CD14-positive monocyte (primary cell): Measurements from ENCODE around the gene PLEKHD1. TPM values are rescaled to one million over a fixed set of nuclear protein-coding genes. Genes with fewer than 3 reads are reported as not detected.

ENCODE experiments used
- DNase-seq, 3 donors: peaks; one replicate each; pipeline ENCODE4 v3.0.0-alpha.2; 2011 to 2022
- H2AFZ ChIP-seq: 2 replicates; pipeline ENCODE4 v1.6.0; 2012; ENCODE audit warnings: mild to moderate bottlenecking, low read depth, low read length, inconsistent platforms; ENCODE audit not compliant: insufficient read depth, poor library complexity, severe bottlenecking
- H3K27ac ChIP-seq, 2 donors: 1 replicate in 1 of 2; 2 replicates in 1 of 2; pipeline ENCODE4 v1.5.1; 2012 to 2013; ENCODE audit warnings: low read length in 2 of 2, control low read depth in 1 of 2, inconsistent platforms in 1 of 2, low read depth in 1 of 2, mild to moderate bottlenecking in 1 of 2
- H3K27me3 ChIP-seq, 2 donors: one replicate each; pipeline versions ENCODE4 v1.6.0 to v1.6.1; 2011 to 2013; ENCODE audit warnings: low read length in 2 of 2; ENCODE audit not compliant: control insufficient read depth in 2 of 2, insufficient read depth in 2 of 2
- H3K36me3 ChIP-seq, 2 donors: replicated peaks in 1 of 2; 1 replicate in 1 of 2; 2 replicates in 1 of 2; pipeline versions ENCODE4 v1.5.1 to v1.6.1; 2012 to 2013; ENCODE audit warnings: low read length in 2 of 2, control low read depth in 1 of 2, inconsistent platforms in 1 of 2, mild to moderate bottlenecking in 1 of 2; ENCODE audit not compliant: insufficient read depth in 2 of 2, control insufficient read depth in 1 of 2
- H3K4me1 ChIP-seq, 2 donors: 1 replicate in 1 of 2; 2 replicates in 1 of 2; pipeline versions ENCODE4 v1.5.1 to v1.6.1; 2012 to 2013; ENCODE audit warnings: low read length in 2 of 2, control low read depth in 1 of 2, inconsistent platforms in 1 of 2, mild to moderate bottlenecking in 1 of 2, moderate library complexity in 1 of 2; ENCODE audit not compliant: insufficient read depth in 2 of 2, control insufficient read depth in 1 of 2
- H3K4me2 ChIP-seq: replicated peaks from 2 replicates; pipeline ENCODE3; 2012; ENCODE audit warnings: low read length, moderate library complexity, mild to moderate bottlenecking; ENCODE audit not compliant: poor library complexity, severe bottlenecking; ENCODE audit errors: extremely low read depth
- H3K4me3 ChIP-seq, 3 experiments: fragments of 200-600 bp in 1 of 3; sonication (generic) in 1 of 3; replicated peaks in 1 of 3; 1 replicate in 2 of 3; 2 replicates in 1 of 3; pipeline ENCODE4 v1.5.1; 2011 to 2013; ENCODE audit warnings: low read length in 3 of 3, mild to moderate bottlenecking in 3 of 3, control low read depth in 2 of 3, low read depth in 2 of 3, inconsistent platforms in 1 of 3, moderate library complexity in 1 of 3
- H3K79me2 ChIP-seq: 2 replicates; pipeline ENCODE4 v1.6.0; 2012; ENCODE audit warnings: mild to moderate bottlenecking, control low read depth, inconsistent platforms, low read length, moderate library complexity; ENCODE audit not compliant: insufficient read depth
- H3K9ac ChIP-seq: 2 replicates; pipeline ENCODE4 v1.6.0; 2017; ENCODE audit warnings: low read length, mild to moderate bottlenecking; ENCODE audit not compliant: insufficient read depth, poor library complexity, severe bottlenecking
- H3K9me3 ChIP-seq, 2 donors: replicated peaks in 1 of 2; 1 replicate in 1 of 2; 2 replicates in 1 of 2; pipeline versions ENCODE4 v1.5.1 to v1.6.1; 2012 to 2013; ENCODE audit warnings: low read length in 2 of 2, control low read depth in 1 of 2; ENCODE audit not compliant: control insufficient read depth in 1 of 2, insufficient read depth in 1 of 2
- H4K20me1 ChIP-seq: 2 replicates; pipeline ENCODE4 v1.6.0; 2012; ENCODE audit warnings: mild to moderate bottlenecking, low read length, control low read depth, moderate library complexity; ENCODE audit not compliant: insufficient read depth
- H3K27ac Mint-ChIP-seq, 7 donors: one replicate each; pipeline ENCODE4 v1.8.0; 2020; ENCODE audit warnings: mild to moderate bottlenecking in 7 of 7, mixed read lengths in 7 of 7, moderate library complexity in 6 of 7, inconsistent platforms in 2 of 7
- H3K27me3 Mint-ChIP-seq, 3 donors: one replicate each; pipeline ENCODE4 v1.8.0; 2021 to 2022; ENCODE audit warnings: low read depth in 3 of 3, mild to moderate bottlenecking in 3 of 3, mixed read lengths in 3 of 3, moderate library complexity in 3 of 3, inconsistent platforms in 1 of 3
- H3K36me3 Mint-ChIP-seq, 2 donors: one replicate each; pipeline ENCODE4 v1.8.0; 2020; ENCODE audit warnings: mixed read lengths in 2 of 2, inconsistent platforms in 1 of 2, mild to moderate bottlenecking in 1 of 2
- H3K4me1 Mint-ChIP-seq: one replicate; pipeline ENCODE4 v1.8.0; 2020; ENCODE audit warnings: mild to moderate bottlenecking, mixed read lengths
- H3K4me3 Mint-ChIP-seq, 2 donors: one replicate each; pipeline ENCODE4 v1.8.0; 2020; ENCODE audit warnings: mild to moderate bottlenecking in 2 of 2, mixed read lengths in 2 of 2, moderate library complexity in 1 of 2
- H3K9me3 Mint-ChIP-seq, 7 donors: one replicate each; pipeline ENCODE4 v1.8.0; 2020 to 2022; ENCODE audit warnings: mixed read lengths in 7 of 7, mild to moderate bottlenecking in 6 of 7, moderate library complexity in 6 of 7, inconsistent platforms in 2 of 7
- WGBS: methylation state at CpG from one replicate; pipeline ENCODE4 v1.1.5; 2013; ENCODE audit warnings: missing lambda C conversion rate; ENCODE audit not compliant: insufficient coverage; 5-methylcytosine and 5-hydroxymethylcytosine counted together
- intact Hi-C, 2 donors: fragments of 100-400 bp; cut with micrococcal nuclease; formaldehyde crosslinking; loops; one replicate each; pipeline versions ENCODE4 v1.15.0 to v1.15.1; 2023
- polyA minus RNA-seq: library from RNA; depleted of rRNA, polyadenylated mRNA; stranded (reverse); fragments of >200 nt; gene quantifications from 2 replicates; pipeline ENCODE4 v1.2.3, GENCODE V29; 2012
- polyA plus RNA-seq, 3 donors: library from polyadenylated mRNA; depleted of rRNA in 1 of 3; unstranded in 2 of 3; stranded (reverse) in 1 of 3; fragments of 300-500 nt in 2 of 3; fragments of >200 nt in 1 of 3; fragmentation: Illumina TruSeq in 2 of 3; gene quantifications; 1 replicate in 2 of 3; 2 replicates in 1 of 3; pipeline ENCODE4 v1.2.3, GENCODE V29; 2012 to 2021
- total RNA-seq, 12 experiments: library from RNA in 1 of 12; stranded (reverse) in 1 of 12; fragments of 120-200 nt in 1 of 12; gene quantifications; one replicate each; pipeline ENCODE4 v1.2.4 and lab custom pipeline; 2013 to 2026; ENCODE audit warnings: mixed read lengths in 6 of 12, inconsistent platforms in 1 of 12
- TF ChIP-seq, protein P1 (sequence below): fragments of 200-600 bp; IDR thresholded peaks from one replicate; pipeline ENCODE4 v1.8.0; 2022; ENCODE audit warnings: antibody characterized with exemption, mild to moderate bottlenecking

The PLEKHD1 gene
- total RNA-seq (2013), result 0.10 TPM
- polyA plus RNA-seq (under 1 TPM in 1 of 3 donors, not detected in 2; 0.09 TPM), polyA minus RNA-seq (0.14 and 0.24 TPM in 2 replicates), total RNA-seq (lab: John Stamatoyannopoulos, UW) (0.06 to 3.6 (median 0.51) reads per million in 11 experiments)

DNA sequence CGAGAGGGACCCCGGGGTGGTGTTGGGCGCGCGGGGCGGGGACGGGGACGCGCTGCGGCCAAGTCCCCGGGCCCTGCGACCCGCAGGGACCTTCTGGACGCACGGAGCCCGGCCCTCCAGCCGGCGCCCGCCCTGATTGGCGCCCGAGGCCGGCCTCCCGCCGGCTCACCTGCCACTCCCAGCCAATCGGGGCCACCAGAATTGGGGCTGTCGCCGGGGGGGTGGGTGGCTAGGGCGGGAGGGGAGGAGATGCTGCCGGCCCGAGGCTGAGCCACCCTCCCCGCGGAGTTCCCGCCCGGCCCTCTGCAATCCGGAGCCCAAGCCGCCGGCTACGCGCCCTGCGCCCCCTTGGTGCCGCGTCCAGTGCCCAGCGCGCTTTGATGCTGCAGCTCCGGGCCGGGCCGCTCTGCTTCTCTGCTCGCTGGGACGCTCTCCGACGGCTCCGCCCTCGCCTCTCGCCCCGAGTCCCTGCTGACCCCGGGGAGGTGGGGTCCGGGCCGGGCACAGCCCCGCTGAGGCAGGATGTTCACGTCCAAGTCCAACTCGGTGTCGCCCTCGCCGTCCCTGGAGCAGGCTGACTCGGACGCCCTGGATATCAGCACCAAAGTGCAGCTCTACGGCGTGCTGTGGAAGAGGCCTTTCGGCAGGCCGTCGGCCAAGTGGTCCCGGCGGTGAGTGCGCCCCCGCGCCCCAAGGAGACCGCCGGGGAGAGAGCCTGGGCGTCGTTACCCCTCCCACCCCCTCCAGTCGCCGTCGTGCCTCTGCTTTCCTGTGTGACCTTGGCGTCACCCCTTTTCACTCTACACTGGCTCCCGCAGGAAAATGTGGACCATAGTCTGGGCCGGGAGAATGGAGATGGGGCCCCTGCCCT lies at the start of gene PLEKHD1:
Gene PLEKHD1 (plus strand): TSS at position 285 of the 871 bp plus-strand sequence. CDS start 238 bp downstream, at position 523.
- Histone ChIP-seq H3K27me3 (peaks cover 42 to 63% of the 10 kb centered on the region in 2 donors), H2AFZ (no peak within 1 kb of the TSS), H3K4me1 (peaks cover 0 to 13% of the 10 kb centered on the region in 2 donors), H3K27ac (no peak within 1 kb of the TSS), H3K79me2 (no peaks in the 10 kb centered on the region), H3K36me3 (no peaks in the 10 kb centered on the region), H3K9me3 (peaks cover 0 to 11% of the 10 kb centered on the region in 2 donors), H3K9ac (no peak within 1 kb of the TSS), H4K20me1 (no peaks in the 10 kb centered on the region), H3K4me3 (no peak within 1 kb of the TSS), H3K4me2 (no peak within 1 kb of the TSS)
- Mint-ChIP-seq H3K4me3 (peak within 1 kb of the TSS in 1 of 2 donors; percentile 72), H3K27me3 (peaks cover 54 to 76% (median 72%) of the 10 kb centered on the region in 3 donors), H3K36me3 (no peaks in the 10 kb centered on the region), H3K9me3 (peaks cover 0 to 10% (median 0%) of the 10 kb centered on the region in 7 donors), H3K4me1 (peaks cover 5% of the 10 kb centered on the region), H3K27ac (peak within 1 kb of the TSS in 1 of 7 donors; percentile 14)
- TF ChIP-seq, protein P1, sequence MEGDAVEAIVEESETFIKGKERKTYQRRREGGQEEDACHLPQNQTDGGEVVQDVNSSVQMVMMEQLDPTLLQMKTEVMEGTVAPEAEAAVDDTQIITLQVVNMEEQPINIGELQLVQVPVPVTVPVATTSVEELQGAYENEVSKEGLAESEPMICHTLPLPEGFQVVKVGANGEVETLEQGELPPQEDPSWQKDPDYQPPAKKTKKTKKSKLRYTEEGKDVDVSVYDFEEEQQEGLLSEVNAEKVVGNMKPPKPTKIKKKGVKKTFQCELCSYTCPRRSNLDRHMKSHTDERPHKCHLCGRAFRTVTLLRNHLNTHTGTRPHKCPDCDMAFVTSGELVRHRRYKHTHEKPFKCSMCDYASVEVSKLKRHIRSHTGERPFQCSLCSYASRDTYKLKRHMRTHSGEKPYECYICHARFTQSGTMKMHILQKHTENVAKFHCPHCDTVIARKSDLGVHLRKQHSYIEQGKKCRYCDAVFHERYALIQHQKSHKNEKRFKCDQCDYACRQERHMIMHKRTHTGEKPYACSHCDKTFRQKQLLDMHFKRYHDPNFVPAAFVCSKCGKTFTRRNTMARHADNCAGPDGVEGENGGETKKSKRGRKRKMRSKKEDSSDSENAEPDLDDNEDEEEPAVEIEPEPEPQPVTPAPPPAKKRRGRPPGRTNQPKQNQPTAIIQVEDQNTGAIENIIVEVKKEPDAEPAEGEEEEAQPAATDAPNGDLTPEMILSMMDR, result no peak
- 3% methylated on average over 66 of the region's 86 CpGs for WGBS
- intact Hi-C loops, result no loop called here
- no peak for DNase-seq

DNA sequence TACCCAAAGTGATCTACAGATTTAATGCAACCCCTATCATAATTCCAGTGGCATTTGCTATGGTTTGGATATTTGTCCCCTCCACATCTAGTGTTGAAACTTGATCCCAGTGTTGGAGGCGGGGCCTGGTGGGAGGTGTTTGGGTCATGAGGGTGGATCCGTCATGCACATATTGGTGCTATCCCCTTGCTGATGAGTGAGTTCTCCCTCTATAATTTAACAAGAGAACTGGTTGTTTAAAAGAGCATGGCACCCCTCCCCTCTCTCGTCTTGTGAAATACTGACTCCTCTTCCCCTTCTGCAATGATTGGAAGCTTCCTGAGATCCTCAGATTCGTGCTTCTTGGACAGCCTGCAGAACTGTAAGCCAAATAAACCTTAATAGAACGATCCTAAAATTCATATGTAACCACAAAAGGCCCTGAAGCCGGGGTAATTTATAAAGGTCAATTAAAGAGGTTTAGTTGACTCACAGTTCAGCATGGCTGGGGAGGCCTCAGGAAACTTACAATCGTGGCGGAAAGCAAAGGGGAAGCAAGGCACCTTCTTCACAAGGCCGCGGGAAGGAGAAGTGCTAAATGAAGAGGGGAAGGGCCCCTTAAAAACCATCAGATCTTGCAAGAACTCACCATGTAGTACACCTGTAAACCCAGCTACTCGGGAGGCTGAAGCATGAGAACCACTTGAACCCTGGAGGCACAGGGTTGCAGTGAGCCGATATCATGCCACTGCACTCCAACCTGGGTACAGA lies 44.8 kb upstream of the PLEKHD1 start:
- Histone ChIP-seq H4K20me1 (peaks cover 3% of the 10 kb centered on the region), H3K4me2 (peak overlapping the region; percentile 42), H3K27ac (peak overlapping the region; percentile 42 to 62), H3K9ac (no peak overlapping the region), H3K36me3 (peaks cover 20 to 33% of the 10 kb centered on the region in 2 donors), H3K79me2 (peaks cover 45% of the 10 kb centered on the region), H3K4me1 (peaks cover 14 to 15% of the 10 kb centered on the region in 2 donors), H3K9me3 (no peaks in the 10 kb centered on the region), H3K27me3 (no peaks in the 10 kb centered on the region), H2AFZ (peak overlapping the region; percentile 39), H3K4me3 (peak overlapping the region in 1 of 3 experiments; percentile 51)
- peak; percentile 30 to 39 (median 32) for DNase-seq
- intact Hi-C loops, result no loop called here
- H3K4me3 Mint-ChIP-seq, result peak overlapping the region; percentile 58 to 71
- TF ChIP-seq, protein P1, result no peak
- no peaks in the 10 kb centered on the region for H3K9me3 Mint-ChIP-seq
- 33% methylated on average over 3 of the region's 12 CpGs for WGBS
- H3K4me1 Mint-ChIP-seq, result peaks cover 30% of the 10 kb centered on the region
- no peaks in the 10 kb centered on the region for H3K27me3 Mint-ChIP-seq
- H3K36me3 Mint-ChIP-seq, result peaks cover 30 to 34% of the 10 kb centered on the region in 2 donors
- peak overlapping the region; percentile 62 to 90 (median 87) for H3K27ac Mint-ChIP-seq
